ENCODE results near the gene USP54.
"Not testable (repeated sequence)": the region's sequence is repeated elsewhere in the genome, so short reads cannot be mapped to it uniquely, and the experiment has no call there.

Gene USP54, protein sequence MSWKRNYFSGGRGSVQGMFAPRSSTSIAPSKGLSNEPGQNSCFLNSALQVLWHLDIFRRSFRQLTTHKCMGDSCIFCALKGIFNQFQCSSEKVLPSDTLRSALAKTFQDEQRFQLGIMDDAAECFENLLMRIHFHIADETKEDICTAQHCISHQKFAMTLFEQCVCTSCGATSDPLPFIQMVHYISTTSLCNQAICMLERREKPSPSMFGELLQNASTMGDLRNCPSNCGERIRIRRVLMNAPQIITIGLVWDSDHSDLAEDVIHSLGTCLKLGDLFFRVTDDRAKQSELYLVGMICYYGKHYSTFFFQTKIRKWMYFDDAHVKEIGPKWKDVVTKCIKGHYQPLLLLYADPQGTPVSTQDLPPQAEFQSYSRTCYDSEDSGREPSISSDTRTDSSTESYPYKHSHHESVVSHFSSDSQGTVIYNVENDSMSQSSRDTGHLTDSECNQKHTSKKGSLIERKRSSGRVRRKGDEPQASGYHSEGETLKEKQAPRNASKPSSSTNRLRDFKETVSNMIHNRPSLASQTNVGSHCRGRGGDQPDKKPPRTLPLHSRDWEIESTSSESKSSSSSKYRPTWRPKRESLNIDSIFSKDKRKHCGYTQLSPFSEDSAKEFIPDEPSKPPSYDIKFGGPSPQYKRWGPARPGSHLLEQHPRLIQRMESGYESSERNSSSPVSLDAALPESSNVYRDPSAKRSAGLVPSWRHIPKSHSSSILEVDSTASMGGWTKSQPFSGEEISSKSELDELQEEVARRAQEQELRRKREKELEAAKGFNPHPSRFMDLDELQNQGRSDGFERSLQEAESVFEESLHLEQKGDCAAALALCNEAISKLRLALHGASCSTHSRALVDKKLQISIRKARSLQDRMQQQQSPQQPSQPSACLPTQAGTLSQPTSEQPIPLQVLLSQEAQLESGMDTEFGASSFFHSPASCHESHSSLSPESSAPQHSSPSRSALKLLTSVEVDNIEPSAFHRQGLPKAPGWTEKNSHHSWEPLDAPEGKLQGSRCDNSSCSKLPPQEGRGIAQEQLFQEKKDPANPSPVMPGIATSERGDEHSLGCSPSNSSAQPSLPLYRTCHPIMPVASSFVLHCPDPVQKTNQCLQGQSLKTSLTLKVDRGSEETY (N-terminal part only)

DNA sequence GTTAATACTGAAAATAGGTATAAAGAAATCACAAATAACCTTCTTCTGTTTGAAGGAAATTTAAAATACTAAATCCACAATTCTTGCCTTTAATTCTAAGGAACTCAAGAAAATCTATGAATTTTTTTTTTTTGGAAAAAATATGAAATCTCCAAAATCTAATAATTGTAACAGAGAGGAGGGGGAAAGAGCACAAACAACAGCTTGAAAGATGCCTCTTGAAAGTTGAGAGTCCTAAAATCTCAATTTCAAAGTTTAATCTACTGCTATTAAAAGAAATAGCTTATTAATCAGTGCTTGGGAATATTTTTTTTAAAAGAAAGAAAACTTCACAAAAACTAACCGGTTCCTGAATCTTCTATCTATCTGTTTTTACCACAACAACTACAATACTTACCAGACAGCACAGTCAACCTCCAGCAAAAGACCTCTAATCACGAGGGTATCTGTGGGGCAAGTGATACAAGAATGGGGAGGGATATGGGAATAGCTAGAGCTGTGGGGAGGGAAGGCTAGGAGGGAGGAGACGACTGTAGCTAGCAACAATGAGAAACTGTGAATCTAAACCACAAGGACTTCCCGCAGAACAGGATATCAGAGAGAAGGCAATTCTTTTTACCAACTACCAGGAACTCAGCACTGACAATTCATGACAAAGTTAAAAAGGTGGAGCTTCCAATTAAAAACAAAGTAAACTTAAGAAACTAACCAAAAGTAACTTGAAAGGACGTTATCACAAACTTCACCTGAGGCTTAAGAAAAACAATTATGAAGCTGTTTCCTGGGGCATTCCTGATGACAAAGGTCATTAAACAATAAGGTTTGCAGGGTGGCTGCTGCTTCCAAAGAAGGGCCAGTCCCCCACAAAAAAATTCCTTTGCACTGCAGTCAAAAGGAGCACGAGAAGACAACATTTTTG, at the start of gene USP54:
TSS of gene USP54 (minus strand) at position 462 of the 919 bp plus-strand sequence. CDS start 15,684 bp downstream, outside the sequence.
- DNase-seq = no peak
- Mint-ChIP-seq H3K27ac (peak within 1 kb of the TSS; percentile 89), H3K4me3 (peak within 1 kb of the TSS; percentile 48 to 64), H3K9me3 (no peaks in the 10 kb centered on the region), H3K27me3 (no peaks in the 10 kb centered on the region), H3K36me3 (peaks cover 0 to 3% of the 10 kb centered on the region in 2 donors), H3K4me1 (peaks cover 7 to 12% of the 10 kb centered on the region in 2 donors)
- ATAC-seq (replicated peaks) = peak in 1 of 2 donors; percentile 23

DNA sequence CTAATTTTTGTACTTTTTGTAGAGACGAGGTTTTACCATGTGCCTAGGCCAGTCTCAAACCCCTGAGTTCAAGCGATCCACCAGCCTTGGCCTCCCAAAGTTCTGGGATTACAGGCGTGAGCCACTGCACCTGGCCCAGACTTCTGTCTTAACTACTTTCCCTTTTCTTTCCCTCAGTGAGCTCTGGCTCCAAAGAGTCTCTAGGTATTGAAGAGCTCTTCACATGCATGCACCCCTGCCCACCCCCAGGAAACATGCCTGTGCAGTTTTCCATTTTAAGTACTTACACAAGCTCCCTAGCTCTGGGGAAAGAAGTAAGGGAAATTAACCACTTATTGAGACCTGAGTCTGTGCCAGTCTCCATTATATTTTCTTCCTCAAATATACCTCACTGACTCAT, 48.1 kb upstream of the USP54 start:
- ATAC-seq (replicated peaks) = no peak
- Mint-ChIP-seq H3K4me1 (peaks cover 5 to 7% of the 10 kb centered on the region in 2 donors), H3K27ac (no peak overlapping the region), H3K9me3 (no peaks in the 10 kb centered on the region), H3K27me3 (peaks cover 10% of the 10 kb centered on the region in 2 donors), H3K4me3 (no peak overlapping the region), H3K36me3 (no peaks in the 10 kb centered on the region)
- DNase-seq = no peak

DNA sequence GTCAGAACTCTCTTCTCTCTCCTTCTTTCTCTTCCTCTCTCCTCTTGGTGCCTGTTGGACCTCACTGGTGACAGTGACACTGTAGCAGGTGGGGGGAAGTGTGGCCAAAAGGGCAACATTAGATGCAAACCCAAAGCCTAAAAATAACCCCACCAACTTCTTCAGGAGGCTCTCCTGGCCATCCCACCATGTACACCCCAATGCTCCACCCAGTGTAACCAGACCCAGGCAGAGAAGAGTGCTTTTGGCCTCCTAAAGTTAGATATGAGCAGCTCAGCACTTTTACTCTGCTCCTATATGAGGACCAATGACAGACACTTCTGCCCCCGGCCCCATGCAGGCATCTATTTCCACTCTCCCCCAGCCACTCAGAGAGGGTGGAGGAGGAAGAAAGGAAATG, 44.6 kb upstream of the USP54 start:
- no peaks in the 10 kb centered on the region for H3K4me1 Mint-ChIP-seq
- H3K9me3 Mint-ChIP-seq = no peaks in the 10 kb centered on the region
- H3K27ac Mint-ChIP-seq = no peak overlapping the region
- DNase-seq = no peak
- ATAC-seq (replicated peaks) = no peak
- H3K36me3 Mint-ChIP-seq = no peaks in the 10 kb centered on the region
- H3K27me3 Mint-ChIP-seq = peaks cover 0 to 4% of the 10 kb centered on the region in 2 donors
- no peak overlapping the region for H3K4me3 Mint-ChIP-seq

DNA sequence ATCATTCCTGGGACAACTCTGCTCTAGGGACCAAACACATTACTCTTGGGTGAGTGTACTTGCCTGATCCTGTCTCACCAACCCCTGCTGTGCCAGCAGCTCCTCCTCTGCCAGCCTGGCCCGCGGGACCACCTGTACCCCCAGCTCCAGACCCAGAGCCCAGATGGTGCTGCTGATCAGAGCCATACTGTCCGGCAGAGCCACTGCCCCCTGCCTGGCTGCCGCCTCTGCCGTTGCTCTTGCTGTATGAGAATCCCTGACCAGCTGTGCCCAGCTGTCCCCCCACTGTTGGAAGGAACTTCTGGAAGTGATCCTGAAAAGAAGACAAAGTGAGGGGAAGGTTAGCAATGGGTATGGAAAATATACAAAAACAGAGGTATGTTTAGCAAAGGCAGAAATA, 43.3 kb upstream of the USP54 start:
- H3K4me3 Mint-ChIP-seq = no peak overlapping the region
- H3K27ac Mint-ChIP-seq = no peak overlapping the region

DNA sequence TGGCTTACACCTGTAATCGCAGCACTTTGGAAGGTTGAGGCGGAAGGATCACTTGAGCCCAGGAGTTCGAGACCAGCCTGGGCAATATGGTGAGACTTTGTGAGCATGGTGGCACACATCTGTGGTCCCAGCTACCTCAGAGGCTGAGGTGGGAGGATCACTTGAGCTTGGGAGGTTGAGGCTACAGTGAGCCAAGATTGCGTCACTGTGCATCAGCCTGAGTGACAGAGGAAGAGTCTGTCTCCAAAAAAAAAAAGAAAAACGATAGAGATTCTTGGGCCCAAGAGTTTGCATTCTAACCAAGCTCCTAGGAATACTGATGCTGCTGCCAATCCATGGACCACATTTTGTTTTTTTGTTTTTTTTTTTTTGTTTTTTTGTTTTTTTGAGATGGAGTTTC, 38.0 kb upstream of the USP54 start:
- ATAC-seq (replicated peaks) = no peak
- Mint-ChIP-seq H3K4me3 (no peak overlapping the region), H3K27ac (no peak overlapping the region), H3K9me3 (no peaks in the 10 kb centered on the region), H3K4me1 (peaks cover 4 to 17% of the 10 kb centered on the region in 2 donors), H3K27me3 (no peaks in the 10 kb centered on the region), H3K36me3 (peaks cover 0 to 4% of the 10 kb centered on the region in 2 donors)
- DNase-seq = no peak

More for the DNA sequence above, 43.3 kb upstream of the USP54 start:
- no peak for DNase-seq
- Mint-ChIP-seq H3K4me1 (no peaks in the 10 kb centered on the region), H3K36me3 (no peaks in the 10 kb centered on the region), H3K27me3 (peaks cover 0 to 4% of the 10 kb centered on the region in 2 donors), H3K9me3 (no peaks in the 10 kb centered on the region)
- ATAC-seq (replicated peaks) = no peak

DNA sequence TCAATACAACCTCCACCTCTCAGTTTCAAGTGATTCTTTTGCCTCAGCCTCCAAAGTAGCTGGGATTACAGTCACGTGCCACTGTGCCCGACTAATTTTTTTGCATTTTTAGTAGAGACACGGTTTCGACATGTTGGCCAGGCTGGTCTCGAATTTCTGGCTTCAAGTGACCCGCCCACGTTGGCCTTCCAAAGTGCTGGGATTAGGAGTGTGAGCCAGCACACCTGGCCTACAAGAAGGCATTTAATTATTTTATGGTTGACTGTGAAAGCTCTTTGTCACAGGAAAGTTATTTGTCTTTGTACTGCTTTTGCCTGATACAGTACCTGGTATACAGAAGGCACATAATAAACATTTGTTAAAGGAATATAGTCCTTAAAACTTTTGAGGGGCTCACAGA, 37.3 kb upstream of the USP54 start:
- no peak for DNase-seq
- no peak for ATAC-seq (replicated peaks)
- H3K4me3 Mint-ChIP-seq = no peak overlapping the region
- no peak overlapping the region for H3K27ac Mint-ChIP-seq
- no peaks in the 10 kb centered on the region for H3K9me3 Mint-ChIP-seq
- no peaks in the 10 kb centered on the region for H3K27me3 Mint-ChIP-seq
- H3K4me1 Mint-ChIP-seq = peaks cover 4 to 17% of the 10 kb centered on the region in 2 donors
- peaks cover 0 to 4% of the 10 kb centered on the region in 2 donors for H3K36me3 Mint-ChIP-seq

DNA sequence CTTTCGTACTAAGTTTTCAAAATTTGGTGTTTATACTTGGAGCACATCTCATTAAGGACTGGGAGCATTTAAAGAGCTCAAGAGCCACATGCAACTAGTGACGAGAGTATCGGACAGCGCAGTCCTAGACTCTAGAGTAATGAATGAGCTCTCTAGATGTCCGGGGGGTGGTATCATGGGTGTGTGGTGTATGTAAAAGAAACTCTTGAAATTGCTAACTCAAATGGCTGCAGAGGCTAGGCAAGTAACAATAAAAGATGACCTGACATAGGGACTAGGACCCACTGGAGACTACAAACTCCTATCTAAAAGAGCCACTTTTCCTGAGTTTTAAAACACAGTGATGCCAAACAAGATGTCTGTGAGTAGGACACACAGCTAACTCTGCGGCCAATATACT, 36.2 kb upstream of the USP54 start:
- Mint-ChIP-seq H3K27ac (no peak overlapping the region), H3K4me3 (peak overlapping the region in 1 of 2 donors; percentile 16), H3K9me3 (no peaks in the 10 kb centered on the region), H3K27me3 (no peaks in the 10 kb centered on the region), H3K36me3 (peaks cover 0 to 4% of the 10 kb centered on the region in 2 donors), H3K4me1 (peaks cover 4 to 17% of the 10 kb centered on the region in 2 donors)
- DNase-seq (no peak), ATAC-seq (replicated peaks) (no peak)

DNA sequence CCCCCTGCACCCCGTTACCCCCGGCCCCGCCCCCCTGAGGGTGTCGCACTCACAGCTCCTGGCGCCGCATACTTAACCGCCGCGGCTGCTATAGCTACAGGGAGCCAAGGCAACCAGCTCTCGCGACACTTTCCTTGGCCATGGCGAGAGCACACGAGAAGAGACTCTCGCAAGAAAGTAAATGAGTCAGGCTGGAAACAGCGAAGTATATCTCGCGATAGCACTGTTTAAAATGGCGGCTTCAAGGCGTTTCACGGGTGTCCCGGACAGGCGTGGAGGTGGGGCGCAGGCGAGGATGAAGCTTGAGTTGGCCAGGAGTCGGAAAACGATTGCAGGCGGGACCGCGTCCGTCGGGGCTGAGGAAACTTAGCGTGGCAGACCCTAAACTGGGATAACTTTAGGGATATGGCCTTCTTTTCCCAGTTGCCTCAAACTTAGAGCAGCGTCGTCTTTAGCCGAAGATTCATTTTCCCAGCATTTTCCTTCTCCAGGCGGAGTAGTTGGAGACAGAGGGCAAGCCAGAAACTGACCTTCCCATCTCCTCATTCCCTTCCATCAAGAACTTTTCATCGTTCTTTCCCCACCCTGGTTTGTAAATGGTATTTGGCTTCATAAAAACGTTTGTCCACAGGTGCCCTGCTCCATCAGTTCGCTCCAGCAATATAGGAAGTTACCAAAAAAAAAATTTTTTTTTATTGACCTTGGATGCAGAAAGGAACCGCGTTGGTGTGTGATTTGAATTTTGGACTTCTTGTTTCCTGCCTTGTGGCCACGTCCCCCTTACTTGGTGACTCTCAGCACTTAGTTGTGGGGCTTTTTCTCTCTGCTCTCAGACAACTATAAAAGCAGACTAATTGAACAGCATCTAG, 35.0 kb upstream of the USP54 start:
- Mint-ChIP-seq H3K27me3 (no peaks in the 10 kb centered on the region), H3K4me1 (peaks cover 4 to 17% of the 10 kb centered on the region in 2 donors), H3K4me3 (peak overlapping the region; percentile 92 to 100), H3K27ac (peak overlapping the region; percentile 100), H3K36me3 (peaks cover 0 to 4% of the 10 kb centered on the region in 2 donors), H3K9me3 (no peaks in the 10 kb centered on the region)
- DNase-seq (peak; percentile 90), ATAC-seq (replicated peaks) (peak; percentile 98 to 99)

DNA sequence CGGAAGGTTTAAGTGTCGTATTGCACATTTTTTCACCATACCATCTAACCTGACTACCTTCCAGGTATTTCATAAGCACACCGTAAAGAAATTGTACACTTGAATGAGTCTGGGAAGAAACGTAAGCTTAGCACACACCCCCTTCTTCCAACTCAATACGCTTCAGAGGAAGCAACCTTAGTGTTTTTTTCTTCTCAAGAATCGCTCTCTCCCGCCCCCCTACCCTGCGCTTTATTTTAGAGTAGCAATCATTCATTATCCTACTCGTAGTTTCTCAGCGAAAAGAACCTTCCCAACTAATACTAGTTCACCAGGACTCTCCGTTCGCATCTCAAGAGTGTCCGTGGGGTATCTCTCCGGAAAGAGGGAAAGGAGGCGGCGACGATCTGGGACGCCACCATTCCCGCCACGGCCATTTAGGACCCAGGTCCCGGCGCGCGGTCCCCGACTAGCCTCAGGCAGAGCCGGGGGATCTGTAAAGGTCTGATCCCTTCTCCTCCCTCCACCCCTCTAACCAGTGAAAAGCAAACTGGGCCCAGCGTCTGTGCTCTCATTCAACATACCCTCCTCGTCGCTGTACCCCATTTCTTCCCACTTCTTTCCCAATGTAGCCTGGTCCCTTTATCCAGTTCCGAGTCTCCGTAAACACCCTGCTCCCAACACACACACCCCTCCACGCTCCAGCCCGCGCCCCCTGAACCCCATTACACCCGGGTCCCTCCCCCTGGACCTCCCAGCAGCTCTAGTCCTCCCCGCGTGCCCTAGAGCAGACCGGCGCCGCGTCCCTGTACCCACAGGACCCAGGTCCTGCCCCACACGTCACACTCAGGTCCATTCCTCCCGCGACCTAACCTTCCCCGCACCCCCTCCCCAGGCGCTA, 34.1 kb upstream of the USP54 start:
- H3K4me1 Mint-ChIP-seq = peaks cover 4 to 17% of the 10 kb centered on the region in 2 donors
- no peaks in the 10 kb centered on the region for H3K27me3 Mint-ChIP-seq
- H3K9me3 Mint-ChIP-seq = no peaks in the 10 kb centered on the region
- DNase-seq (no peak), ATAC-seq (replicated peaks) (peak; percentile 67 to 72)
- H3K4me3 Mint-ChIP-seq = peak overlapping the region; percentile 92 to 100
- peaks cover 0 to 4% of the 10 kb centered on the region in 2 donors for H3K36me3 Mint-ChIP-seq
- peak overlapping the region; percentile 100 for H3K27ac Mint-ChIP-seq

DNA sequence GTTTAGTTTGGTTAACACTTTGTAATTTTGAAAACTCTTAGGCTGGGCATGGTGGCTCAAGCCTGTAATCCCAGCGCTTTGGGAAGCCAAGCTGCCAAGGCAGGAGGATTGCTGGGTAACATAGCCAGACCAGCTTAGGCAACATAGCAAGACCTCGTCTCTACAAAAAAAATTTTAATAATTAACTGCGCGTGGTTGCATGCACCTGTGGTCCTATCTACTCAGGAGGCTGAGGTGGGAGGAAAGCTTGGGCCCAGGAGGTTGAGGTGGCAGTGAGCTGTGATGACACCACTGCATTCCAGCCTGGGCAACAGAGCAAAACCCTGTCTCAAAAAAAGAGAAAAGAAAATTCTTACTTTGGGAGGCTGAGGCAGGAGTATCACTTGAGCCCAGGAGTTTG, 31.9 kb upstream of the USP54 start:
- no peaks in the 10 kb centered on the region for H3K27me3 Mint-ChIP-seq
- H3K27ac Mint-ChIP-seq = no peak overlapping the region
- DNase-seq = no peak
- H3K36me3 Mint-ChIP-seq = peaks cover 0 to 4% of the 10 kb centered on the region in 2 donors
- H3K4me3 Mint-ChIP-seq = no peak overlapping the region
- peaks cover 4 to 17% of the 10 kb centered on the region in 2 donors for H3K4me1 Mint-ChIP-seq
- no peak for ATAC-seq (replicated peaks)
- no peaks in the 10 kb centered on the region for H3K9me3 Mint-ChIP-seq

DNA sequence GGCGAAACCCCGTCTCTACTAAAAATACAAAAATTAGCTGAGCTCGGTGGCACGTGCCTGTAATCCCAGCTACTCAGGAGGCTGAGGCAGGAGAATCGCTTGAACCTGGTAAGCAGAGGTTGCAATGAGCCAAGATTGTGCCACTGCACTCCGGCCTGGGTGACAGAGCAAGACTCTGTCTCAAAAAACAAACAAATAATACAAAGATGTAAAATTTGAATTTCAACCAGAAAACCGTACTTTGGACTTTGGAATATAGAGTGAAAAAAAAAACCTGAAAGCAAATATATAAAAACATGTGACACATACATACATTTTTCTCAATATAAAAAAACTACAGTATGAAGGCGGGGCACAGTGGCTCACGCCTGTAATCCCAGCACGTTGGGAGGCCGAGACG, 29.8 kb upstream of the USP54 start:
- not testable (repeated sequence) for H3K36me3 Mint-ChIP-seq; ATAC-seq (replicated peaks); DNase-seq; H3K27ac Mint-ChIP-seq; H3K9me3 Mint-ChIP-seq; H3K27me3 Mint-ChIP-seq; H3K4me3 Mint-ChIP-seq; H3K4me1 Mint-ChIP-seq

DNA sequence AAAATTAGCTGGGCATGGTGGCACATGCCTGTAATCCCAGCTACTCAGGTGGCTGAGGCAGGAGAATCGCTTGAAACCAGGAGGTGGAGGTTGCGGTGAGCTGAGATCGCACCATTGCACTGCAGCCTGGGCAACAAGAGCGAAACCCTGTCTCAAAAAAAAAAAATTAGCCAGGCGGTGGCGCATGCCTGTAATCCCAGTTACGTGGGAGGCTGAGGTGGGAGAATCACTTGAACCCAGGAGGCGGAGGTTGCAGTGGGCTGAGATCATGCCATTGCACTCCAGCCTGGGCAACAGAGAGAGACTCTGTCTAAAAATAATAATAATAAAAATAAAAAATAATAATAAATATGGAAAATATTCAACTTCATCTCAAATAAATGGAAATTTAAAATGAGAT, 26.0 kb upstream of the USP54 start:
- H3K9me3 Mint-ChIP-seq; H3K4me1 Mint-ChIP-seq; DNase-seq; ATAC-seq (replicated peaks); H3K27me3 Mint-ChIP-seq; H3K4me3 Mint-ChIP-seq; H3K27ac Mint-ChIP-seq; H3K36me3 Mint-ChIP-seq: not testable (repeated sequence)
